Stomach (tissue), 9 donors: ENCODE results near the gene PRKACB. TPM values are rescaled to one million over a fixed set of nuclear protein-coding genes. Genes with fewer than 3 reads are reported as not detected.

Experiments used
- DNase-seq, 2 donors: peaks; one replicate each; pipeline versions ENCODE4 v3.0.0 to v3.0.0-alpha.2; 2013 to 2019
- H3K27ac ChIP-seq, 5 donors: fragments of 200-600 bp in 4 of 5; sonication (generic) in 4 of 5; one replicate each; pipeline ENCODE4 v1.5.1; 2013 to 2019; ENCODE audit warnings: mild to moderate bottlenecking in 1 of 5, moderate library complexity in 1 of 5
- H3K27me3 ChIP-seq, 3 donors: fragments of 200-600 bp; sonication (generic); one replicate each; pipeline ENCODE4 v1.5.1; 2017 to 2019; ENCODE audit warnings: mixed run types in 1 of 3
- H3K36me3 ChIP-seq, 4 donors: fragments of 200-600 bp; sonication (generic); 1 replicate in 3 of 4; 2 replicates in 1 of 4; pipeline ENCODE4 v1.5.1; 2016 to 2019
- H3K4me1 ChIP-seq, 4 donors: fragments of 200-600 bp; sonication (generic); one replicate each; pipeline ENCODE4 v1.5.1; 2016 to 2019
- H3K4me3 ChIP-seq, 4 donors: fragments of 200-600 bp; sonication (generic) in 3 of 4; one replicate each; pipeline ENCODE4 v1.5.1; 2016 to 2019; ENCODE audit warnings: mild to moderate bottlenecking in 1 of 4
- H3K9me3 ChIP-seq, 4 donors: fragments of 200-600 bp; sonication (generic); one replicate each; pipeline ENCODE4 v1.5.1; 2016 to 2019
- EP300 ChIP-seq: sonication (generic); formaldehyde crosslinking; IDR thresholded peaks from one replicate; pipeline ENCODE4 v1.6.1; 2017; ENCODE audit warnings: antibody characterized with exemption
- POLR2A ChIP-seq, 4 donors: fragments of 450-650 bp; IDR thresholded peaks; one replicate each; pipeline ENCODE4 v1.6.1; 2016; ENCODE audit warnings: antibody characterized with exemption in 4 of 4, control low read depth in 2 of 4, mild to moderate bottlenecking in 1 of 4, moderate library complexity in 1 of 4
- POLR2AphosphoS5 ChIP-seq, 3 donors: sonication (generic); formaldehyde crosslinking; IDR thresholded peaks; one replicate each; pipeline ENCODE4 v1.6.1; 2016; ENCODE audit warnings: antibody characterized with exemption in 3 of 3
- WGBS, 5 donors: extraction: QIAGEN DNeasy Blood & Tissue Kit in 3 of 5; methylation state at CpG; one replicate each; pipeline versions ENCODE4 v1.1.5 to v1.1.7; 2013 to 2018; 5-methylcytosine and 5-hydroxymethylcytosine counted together
- intact Hi-C: fragments of 100-400 bp; cut with DNase I; formaldehyde crosslinking; loops from one replicate; pipeline ENCODE4 v1.15.1; 2023; ENCODE audit warnings: low total_unique reads
- polyA plus RNA-seq, 3 donors: library from polyadenylated mRNA; stranded (reverse); fragments of 200-250 nt; gene quantifications; one replicate each; pipeline ENCODE4 v1.2.3, GENCODE V29; 2013
- total RNA-seq, 5 donors: library from RNA; depleted of rRNA; stranded (reverse); fragments of >200 nt; gene quantifications; one replicate each; pipeline versions ENCODE4 v1.1.0 to v1.2.3, GENCODE V29; 2014 to 2016
- TF ChIP-seq, protein P1 (sequence below), 7 experiments: fragments of 450-650 bp in 4 of 7; fragments of 200-600 bp in 3 of 7; sonication (generic) in 3 of 7; IDR thresholded peaks; one replicate each; pipeline ENCODE4 v1.5.1; 2016 to 2019; ENCODE audit warnings: antibody characterized with exemption in 7 of 7, control low read depth in 2 of 7, mild to moderate bottlenecking in 1 of 7
- donor health status: healthy with polysubstance abuse.
- donor health status: Bipolar disorder and iron deficiency.
- donor health status: healthy.

Gene PRKACB
- total and polyA plus RNA-seq, 8 donors = 13.8 to 64.8 (median 31.3) TPM

DNA sequence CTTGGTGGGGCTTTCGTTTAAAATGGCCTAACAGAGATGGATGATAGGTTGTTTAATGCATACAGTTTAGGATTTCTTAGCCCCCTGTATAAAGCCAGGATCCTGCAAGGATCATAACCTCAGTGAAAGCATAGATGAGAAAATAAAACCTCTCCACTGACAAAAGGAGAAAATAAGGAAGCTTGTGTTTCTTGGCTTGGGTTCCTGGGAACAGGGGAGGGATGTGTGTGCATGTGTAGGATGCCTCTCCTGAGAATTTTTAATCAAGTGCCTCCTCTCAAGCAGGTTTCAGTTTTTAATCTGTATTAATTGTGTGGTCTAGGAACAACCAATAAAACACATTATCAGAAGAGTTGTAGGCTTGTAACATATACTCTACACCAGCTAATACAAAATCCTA lies 26.1 kb downstream of the PRKACB start:
- Histone ChIP-seq H3K36me3 (no peaks in the 10 kb centered on the region), H3K4me3 (no peak overlapping the region), H3K4me1 (peaks cover 0 to 25% (median 11%) of the 10 kb centered on the region in 4 donors), H3K9me3 (no peaks in the 10 kb centered on the region), H3K27ac (no peak overlapping the region), H3K27me3 (no peaks in the 10 kb centered on the region)
- WGBS, 5 donors = 80 to 90% (median 85%) methylated on average over 1 of the region's 1 CpG
- TF ChIP-seq, protein P1, sequence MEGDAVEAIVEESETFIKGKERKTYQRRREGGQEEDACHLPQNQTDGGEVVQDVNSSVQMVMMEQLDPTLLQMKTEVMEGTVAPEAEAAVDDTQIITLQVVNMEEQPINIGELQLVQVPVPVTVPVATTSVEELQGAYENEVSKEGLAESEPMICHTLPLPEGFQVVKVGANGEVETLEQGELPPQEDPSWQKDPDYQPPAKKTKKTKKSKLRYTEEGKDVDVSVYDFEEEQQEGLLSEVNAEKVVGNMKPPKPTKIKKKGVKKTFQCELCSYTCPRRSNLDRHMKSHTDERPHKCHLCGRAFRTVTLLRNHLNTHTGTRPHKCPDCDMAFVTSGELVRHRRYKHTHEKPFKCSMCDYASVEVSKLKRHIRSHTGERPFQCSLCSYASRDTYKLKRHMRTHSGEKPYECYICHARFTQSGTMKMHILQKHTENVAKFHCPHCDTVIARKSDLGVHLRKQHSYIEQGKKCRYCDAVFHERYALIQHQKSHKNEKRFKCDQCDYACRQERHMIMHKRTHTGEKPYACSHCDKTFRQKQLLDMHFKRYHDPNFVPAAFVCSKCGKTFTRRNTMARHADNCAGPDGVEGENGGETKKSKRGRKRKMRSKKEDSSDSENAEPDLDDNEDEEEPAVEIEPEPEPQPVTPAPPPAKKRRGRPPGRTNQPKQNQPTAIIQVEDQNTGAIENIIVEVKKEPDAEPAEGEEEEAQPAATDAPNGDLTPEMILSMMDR (IDR thresholded peaks at IDR 0.05) = no peak
- TF ChIP-seq EP300 (no peak), POLR2A (IDR thresholded peaks at IDR 0.05) (no peak), POLR2AphosphoS5 (IDR thresholded peaks at IDR 0.05) (no peak)
- intact Hi-C loops = no loop called here
- no peak for DNase-seq

DNA sequence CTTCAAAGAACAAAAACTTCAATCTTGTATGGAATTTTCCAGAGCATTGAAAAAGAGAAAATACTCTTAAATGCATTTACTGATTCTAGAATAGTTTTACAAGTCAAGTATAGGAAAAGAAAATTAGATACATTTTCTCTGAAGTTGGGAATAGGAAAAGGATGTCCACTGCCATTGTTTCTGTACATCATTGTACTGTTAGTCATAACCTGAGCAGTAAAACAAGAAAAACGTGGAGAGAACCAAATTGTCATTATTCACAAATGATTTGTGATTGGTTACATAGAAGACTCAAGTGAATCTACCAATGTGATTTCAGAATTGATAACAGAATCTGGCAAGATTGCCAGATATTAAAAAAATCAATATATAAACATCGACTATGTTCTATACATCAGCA lies 27.4 kb downstream of the PRKACB start:
- no peak overlapping the region for H3K27ac ChIP-seq
- TF ChIP-seq POLR2AphosphoS5 (IDR thresholded peaks at IDR 0.05) = no peak
- TF ChIP-seq EP300 = no peak
- TF ChIP-seq, protein P1 (IDR thresholded peaks at IDR 0.05) = no peak
- TF ChIP-seq POLR2A (IDR thresholded peaks at IDR 0.05) = no peak
- no peaks in the 10 kb centered on the region for H3K9me3 ChIP-seq
- H3K4me3 ChIP-seq = no peak overlapping the region
- no peak for DNase-seq
- H3K27me3 ChIP-seq = no peaks in the 10 kb centered on the region
- intact Hi-C loops = no loop called here
- 84 to 91% (median 90%) methylated on average over 2 of the region's 2 CpGs for WGBS, 5 donors
- no peaks in the 10 kb centered on the region for H3K36me3 ChIP-seq
- H3K4me1 ChIP-seq = peaks cover 0 to 18% (median 7%) of the 10 kb centered on the region in 4 donors

DNA sequence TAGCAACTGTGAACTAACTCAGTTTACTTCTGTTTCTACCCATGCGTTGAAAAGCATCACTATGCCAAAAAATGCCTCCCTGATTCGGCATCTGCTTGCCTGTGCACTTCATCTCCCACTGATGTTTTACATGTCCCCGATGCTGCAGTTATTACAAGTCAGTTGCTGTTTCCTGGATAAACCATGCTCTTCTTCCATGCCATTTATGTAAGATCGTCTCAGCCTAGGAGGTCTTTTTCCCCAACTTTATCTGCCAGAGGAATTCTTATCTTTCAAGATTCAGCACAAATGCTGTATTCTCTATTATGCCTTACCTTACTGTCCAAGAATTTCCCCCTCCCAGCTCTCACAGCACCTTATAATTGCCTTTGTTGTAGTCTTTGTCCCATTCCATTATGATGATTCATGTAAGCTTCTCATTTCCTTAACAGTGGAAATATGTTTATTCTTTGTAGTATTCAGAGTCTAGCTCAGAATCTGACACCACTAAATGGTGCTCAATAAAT lies 30.0 kb downstream of the PRKACB start:
- Histone ChIP-seq H3K4me3 (no peak overlapping the region), H3K9me3 (no peaks in the 10 kb centered on the region), H3K36me3 (no peaks in the 10 kb centered on the region), H3K27ac (no peak overlapping the region), H3K27me3 (no peaks in the 10 kb centered on the region), H3K4me1 (peaks cover 0 to 7% (median 3%) of the 10 kb centered on the region in 4 donors)
- WGBS, 5 donors = 84 to 93% (median 88%) methylated on average over 4 of the region's 4 CpGs
- TF ChIP-seq, protein P1 (IDR thresholded peaks at IDR 0.05) = no peak
- TF ChIP-seq POLR2AphosphoS5 (IDR thresholded peaks at IDR 0.05) = no peak
- no peak for DNase-seq
- intact Hi-C loops = no loop called here

DNA sequence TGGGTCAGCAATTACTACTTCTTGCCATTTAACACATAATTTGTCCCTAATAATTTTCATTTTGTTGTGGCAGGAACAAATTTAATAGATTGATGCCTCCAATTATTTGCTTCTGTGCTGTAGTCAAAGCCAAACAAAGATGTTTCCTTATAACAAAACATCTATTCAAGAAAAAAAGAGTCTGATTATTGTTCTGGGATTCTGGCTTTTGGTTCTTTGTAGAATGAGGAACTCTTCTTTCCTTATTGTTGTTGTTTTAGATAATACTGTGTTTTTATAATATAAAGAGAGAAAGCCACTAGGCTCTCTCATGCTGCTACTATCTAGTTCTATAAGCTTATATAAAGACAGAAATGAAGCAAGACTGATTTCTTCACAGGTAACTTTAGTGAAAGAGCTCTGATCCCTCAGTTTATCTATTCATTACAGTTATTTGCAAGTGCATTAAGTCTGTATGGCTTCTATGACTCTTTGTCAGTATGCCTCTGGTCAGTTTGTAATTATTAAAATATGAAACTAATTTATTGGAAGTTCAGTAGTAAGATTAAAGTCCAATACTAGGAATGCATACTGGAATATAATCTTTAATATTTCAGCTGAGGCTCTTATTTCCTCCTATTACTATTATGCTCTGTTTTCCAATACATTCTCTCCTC lies 37.4 kb downstream of the PRKACB start:
- TF ChIP-seq POLR2A (IDR thresholded peaks at IDR 0.05) (no peak), POLR2AphosphoS5 (IDR thresholded peaks at IDR 0.05) (no peak), EP300 (no peak)
- TF ChIP-seq, protein P1 (IDR thresholded peaks at IDR 0.05) = no peak
- H3K36me3 ChIP-seq = peaks cover 0 to 26% (median 20%) of the 10 kb centered on the region in 4 donors
- intact Hi-C loops = no loop called here
- no peaks in the 10 kb centered on the region for H3K4me1 ChIP-seq
- no peaks in the 10 kb centered on the region for H3K9me3 ChIP-seq
- H3K4me3 ChIP-seq = no peak overlapping the region
- DNase-seq = no peak
- H3K27ac ChIP-seq = no peak overlapping the region
- no peaks in the 10 kb centered on the region for H3K27me3 ChIP-seq
